ENCODE measurements around the gene TRIM56.
"Not testable (repeated sequence)": the region's sequence is repeated elsewhere in the genome, so short reads cannot be mapped to it uniquely, and the experiment has no call there.

Gene TRIM56

DNA sequence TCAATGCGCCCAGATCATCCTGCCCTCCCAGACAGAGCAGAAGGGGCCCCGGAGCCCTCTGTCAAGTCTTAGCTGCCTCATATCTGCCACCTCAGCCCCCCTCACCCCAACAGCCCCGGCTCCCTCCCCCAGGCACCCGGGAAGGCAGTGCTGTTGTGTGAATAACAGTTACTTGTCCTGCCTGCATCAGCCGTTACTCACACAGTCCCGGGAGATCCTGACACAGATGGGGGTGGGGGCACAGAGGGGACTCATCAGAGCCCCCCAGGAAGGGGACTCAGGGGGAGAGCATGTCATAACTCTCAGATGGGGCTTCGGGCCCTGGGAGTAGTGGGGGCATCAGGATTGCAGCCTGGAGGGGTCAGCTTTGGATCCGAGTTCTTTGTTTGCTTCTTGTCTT is 29.2 kb downstream of the TRIM56 start:
- DNase-seq: no peak

DNA sequence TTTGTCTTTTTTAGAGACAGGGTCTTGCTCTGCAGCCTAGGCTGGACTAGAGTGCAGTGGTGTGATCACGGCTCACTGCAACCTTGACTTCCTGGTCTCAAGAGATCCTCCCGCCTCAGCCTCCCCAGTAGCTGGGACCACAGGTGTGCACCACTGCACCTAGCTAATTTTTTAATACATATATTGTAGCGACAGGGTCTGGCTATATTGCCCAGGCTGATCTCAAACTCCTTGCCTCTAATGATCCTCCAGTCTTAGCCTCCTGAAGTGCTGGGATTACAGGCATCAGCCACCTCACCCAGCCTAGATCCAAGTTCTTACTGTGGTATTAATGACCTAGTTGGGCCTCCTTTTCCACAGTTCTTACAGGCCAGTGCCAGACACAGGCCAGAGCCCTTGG is 29.9 kb downstream of the TRIM56 start:
- DNase-seq: no peak

DNA sequence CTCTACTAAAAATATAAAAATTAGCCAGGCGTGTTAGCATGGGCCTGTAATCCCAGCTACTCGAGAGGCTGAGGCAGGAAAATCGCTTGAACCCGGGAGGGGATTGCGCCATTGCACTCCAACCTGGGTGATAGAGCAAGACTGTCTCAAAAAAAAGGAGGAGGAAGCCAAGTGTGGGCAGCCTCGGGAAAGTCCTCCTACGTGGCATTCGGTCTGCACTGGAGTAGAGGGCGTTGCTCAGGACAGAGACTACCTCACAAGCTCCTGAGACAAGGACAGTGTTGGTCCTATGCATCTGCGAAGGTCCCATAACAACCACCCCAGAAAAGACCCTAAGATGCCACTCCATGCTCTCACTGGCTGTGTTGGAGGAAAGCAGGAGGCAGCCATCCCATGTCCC is 31.6 kb downstream of the TRIM56 start:
- DNase-seq: no peak

DNA sequence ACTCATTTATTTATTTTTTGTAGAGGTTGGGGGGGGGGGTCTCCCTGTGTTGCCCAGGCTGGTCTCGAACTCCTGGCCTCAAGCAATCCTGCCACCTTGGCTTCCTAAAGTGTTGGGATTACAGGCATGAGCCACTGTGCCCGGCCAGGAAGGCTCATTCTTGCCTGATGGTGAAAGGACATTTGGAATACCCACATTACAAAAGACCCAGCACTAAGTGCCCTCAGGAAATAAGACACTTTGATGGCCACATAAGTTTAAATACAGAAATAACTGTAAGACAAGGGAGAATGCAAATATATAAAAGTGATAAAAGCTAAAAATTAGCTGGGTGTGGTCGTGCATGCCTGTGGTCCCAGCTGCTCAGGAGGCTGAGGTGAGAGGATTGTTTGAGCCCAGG is 33.6 kb downstream of the TRIM56 start:
- no peak for DNase-seq

DNA sequence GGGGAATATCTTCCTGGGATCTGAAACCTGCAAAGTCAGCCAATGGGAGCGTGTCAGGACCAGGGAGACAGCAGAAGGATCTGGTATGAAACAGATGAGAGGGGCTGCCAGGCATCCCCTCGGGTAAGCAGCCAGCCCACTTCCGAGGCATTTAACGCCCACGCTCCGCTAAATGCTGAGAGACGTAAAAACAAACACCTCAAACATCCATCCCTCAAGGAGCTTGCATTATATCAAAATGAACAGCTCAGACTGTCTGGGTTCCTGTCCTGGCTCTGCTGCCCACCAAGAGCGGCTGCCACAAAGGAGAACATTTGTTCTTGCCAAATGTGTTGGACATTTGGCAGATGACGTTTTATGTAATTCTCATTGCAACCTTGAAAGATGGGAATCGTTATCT is 34.6 kb downstream of the TRIM56 start:
- no peak for DNase-seq

DNA sequence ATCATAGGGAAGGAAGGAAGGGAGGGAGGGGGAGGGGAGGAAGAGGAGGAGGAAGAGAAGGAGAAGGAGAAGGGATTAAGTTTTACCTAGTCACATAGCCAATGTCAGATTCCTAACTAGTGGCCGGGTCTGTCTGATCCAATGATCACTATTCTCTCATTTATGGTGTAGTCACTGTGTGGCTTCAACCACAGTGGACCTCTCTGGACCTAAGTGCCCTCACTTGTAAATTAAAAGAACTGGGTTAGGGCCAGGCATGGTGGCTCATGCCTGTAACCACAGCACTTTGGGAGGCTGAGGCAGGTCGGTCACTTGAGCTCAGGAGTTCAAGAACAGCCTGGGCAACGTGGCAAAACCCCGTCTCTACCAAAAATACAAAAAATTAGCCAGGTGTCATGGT is 35.0 kb downstream of the TRIM56 start:
- DNase-seq: no peak

DNA sequence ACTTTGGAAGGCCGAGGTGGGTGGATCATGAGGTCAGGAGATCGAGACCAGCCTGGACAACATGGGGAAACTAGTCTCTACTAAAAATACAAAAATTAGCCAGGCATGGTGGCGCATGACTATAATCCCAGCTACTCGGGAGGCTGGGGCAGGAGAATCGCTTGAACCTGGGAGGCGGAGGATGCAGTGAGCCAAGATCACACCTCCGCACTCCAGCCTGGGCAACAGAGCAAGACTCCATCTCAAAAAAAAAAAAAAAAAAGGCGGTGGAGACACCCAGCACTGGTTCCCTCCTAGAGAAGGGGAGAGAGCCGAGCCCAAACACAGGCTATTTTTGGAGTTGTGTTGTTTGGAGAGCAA is 36.3 kb downstream of the TRIM56 start:
- not testable (repeated sequence) for DNase-seq

DNA sequence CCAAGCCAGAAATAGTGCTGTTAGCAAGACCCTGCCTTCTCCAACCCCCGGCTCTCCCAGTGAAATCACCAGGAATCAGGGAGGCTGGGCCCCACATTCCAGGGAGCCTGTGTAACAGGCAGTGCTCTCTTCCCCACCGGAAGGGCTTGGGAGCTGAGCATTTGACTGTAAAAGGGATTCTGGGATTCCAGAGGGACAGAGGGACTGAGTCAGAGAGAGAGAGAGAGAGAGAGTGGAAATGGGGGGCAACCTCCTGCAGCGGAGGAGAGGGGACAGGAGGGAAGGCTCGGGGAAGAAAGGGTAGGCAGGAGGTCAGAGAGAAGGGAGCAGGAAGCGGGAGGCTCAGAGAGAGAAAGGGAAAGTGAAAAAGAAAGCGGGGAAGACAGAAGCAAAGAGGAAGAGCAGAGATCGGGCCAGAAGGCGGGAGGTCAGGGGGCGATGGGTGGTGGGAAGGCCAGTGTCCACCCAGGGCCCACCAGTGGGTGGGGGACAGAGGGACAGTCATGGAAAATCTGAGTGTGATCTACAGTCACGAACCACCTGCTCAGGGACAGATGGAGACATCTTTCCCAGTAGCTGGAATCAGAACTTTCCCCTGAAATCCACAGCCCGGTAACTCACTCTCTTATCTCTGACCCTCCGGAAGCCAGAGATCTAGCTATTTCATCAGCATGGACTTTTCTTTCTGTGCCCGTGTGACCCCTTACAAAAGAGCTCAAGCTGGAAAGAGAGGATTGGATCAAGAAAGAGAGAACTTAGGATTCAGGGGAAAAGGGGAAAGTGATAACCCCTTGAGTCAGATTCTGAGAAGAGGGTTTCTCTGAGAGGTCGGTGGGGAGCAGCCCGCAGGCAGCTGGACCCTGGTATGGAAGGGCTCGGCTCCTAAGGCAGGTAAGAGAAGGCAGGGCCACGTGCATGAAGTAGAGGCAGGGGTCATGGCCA is 37.0 kb downstream of the TRIM56 start:
- DNase-seq: no peak

DNA sequence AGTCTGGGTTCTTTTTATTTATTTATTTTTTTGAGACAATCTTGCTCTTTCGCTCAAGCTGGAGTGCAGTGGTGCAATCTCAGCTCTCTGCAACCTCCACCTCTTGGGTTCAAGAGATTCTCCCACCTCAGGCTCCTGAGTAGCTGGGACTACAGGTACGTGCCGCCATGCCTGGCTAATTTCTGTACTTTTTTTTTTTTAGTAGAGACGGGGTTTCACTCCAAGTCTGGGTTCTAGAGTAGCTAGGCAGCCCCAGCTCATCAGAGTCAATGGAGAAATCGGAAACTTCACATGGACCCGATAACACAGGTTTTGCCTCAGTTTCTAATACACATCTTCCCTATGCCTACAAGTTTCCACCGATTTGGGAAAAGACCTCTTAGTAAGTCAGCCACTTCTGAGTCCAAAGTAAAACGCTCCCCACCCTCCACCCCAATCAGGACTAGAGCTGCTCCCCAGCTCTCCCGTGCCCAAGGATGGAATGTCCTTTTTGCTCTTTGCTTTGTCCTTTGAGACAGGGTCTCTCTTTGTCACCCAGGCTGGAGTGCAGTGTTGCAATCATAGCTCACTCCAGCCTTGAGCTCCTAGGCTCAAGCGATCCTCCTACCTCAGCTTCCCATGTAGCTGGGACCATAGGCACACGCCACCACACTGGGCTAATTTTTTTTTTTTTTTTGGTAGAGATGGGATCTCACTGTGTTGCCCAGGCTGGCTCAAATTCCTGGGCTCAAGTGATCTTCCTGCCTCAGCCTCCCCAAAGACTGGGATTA is 37.8 kb downstream of the TRIM56 start:
- DNase-seq: no peak

DNA sequence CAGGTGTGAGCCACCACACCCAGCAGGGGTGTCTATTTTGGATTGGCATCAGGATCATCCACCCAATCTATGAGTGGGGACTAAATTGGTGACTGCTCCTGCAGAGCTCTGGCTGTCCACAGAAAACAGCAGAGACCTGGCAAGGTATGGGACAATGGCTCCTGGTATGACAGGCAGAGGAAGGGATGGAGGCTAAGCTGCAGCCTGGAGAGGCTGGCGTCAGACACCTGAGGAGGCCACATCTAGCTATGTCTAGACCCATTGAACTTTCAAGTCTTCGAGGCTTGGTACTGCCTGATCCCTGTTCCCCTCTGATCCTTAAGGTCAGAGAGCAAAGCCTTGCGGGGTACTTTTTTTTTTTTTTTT is 38.4 kb downstream of the TRIM56 start:
- no peak for DNase-seq

DNA sequence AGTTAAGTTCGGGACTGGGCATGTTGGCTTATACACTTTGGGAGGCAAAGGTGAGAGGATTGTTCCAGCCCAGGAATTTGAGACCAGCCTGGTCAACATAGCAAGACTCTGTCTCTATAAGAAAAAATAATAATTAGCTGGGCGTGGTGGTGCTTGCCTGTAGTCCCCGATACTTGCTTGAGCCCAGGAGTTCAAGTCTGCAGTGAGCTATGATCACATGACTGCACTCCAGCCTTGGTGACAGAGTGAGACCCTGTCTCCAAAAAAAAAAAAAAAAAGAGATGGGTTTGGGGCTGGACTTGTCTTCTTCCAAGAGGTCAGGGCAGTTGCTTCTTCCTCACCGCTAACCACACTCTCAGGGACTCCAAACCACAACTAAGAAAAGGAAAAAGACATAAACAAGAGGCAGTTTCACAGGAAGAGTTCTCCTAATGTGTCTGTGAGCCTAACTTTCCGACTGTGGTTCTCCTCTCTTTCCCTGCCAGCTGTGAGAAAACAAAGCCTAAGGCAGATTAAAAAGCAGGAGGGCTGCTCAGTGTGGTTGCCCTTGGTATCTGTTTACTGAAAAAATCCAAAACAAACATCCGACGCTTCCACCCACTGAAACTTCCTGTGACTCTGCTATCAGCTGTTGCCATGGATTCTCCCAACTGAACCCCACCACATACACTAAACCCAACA is 39.2 kb downstream of the TRIM56 start:
- DNase-seq: no peak

DNA sequence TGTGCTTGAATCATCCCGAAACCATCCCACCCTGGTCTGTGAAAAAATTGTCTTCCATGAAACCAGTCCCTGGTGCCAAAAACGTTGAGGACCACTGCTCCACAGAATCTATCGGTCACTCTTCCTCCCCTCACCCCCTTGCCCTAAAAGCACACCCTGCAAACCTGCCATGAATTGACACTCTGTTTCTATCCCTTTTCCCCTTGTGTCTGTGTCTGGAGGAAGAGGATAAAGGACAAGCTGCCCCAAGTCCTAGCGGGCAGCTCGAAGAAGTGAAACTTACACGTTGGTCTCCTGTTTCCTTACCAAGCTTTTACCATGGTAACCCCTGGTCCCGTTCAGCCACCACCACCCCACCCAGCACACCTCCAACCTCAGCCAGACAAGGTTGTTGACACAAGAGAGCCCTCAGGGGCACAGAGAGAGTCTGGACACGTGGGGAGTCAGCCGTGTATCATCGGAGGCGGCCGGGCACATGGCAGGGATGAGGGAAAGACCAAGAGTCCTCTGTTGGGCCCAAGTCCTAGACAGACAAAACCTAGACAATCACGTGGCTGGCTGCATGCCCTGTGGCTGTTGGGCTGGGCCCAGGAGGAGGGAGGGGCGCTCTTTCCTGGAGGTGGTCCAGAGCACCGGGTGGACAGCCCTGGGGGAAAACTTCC is 40.8 kb downstream of the TRIM56 start:
- DNase-seq: no peak

DNA sequence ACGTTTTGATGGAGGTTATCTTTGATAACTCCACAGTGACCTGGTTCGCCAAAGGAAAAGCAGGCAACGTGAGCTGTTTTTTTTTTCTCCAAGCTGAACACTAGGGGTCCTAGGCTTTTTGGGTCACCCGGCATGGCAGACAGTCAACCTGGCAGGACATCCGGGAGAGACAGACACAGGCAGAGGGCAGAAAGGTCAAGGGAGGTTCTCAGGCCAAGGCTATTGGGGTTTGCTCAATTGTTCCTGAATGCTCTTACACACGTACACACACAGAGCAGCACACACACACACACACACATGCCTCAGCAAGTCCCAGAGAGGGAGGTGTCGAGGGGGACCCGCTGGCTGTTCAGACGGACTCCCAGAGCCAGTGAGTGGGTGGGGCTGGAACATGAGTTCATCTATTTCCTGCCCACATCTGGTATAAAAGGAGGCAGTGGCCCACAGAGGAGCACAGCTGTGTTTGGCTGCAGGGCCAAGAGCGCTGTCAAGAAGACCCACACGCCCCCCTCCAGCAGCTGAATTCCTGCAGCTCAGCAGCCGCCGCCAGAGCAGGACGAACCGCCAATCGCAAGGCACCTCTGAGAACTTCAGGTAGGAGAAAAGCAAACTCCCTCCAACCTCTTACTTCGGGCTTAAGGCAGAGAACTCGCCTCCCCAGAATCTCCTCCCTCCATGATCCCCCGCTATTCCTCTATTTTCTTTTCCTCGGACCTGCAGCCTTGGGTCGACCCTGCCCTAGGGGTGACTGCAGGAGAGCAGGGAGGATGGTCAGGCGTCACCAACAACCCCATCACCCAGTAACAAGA is 41.6 kb downstream of the TRIM56 start, which contains the start of gene SERPINE1:
TSS of gene SERPINE1 (plus strand) at position 454 of the 809 bp plus-strand sequence. CDS start 1,290 bp downstream, outside the sequence.
- DNase-seq: peak in 3 of 6 experiments; percentile 7 to 18 (median 16)

DNA sequence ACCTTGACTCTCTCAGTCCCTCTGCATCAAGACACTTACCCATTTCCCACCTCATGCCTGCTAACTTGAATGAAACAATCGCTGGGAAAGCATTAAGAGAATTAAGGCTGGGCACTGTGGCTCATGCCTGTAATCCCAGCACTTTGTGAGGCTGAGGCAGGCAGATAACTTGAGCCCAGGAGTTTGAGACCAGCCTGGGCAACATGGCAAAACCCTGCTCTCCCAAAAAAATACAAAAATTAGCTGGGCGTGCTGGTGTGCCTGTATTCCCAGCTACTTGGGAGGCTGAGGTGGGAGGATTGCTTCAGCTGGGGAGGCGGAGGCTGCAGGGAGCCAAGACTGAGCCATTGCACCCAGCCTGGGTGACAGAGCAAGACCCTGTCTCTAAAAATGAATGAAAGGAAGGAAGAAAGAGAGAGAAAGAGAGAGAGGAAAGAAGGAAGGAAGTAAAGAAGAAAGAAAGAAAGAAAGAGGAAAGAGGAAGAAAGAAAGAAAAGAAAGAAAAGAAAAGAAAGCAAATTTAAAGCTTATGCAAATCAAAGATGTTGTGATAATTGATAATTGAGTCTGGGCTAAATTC is 42.3 kb downstream of the TRIM56 start:
- DNase-seq: no peak

DNA sequence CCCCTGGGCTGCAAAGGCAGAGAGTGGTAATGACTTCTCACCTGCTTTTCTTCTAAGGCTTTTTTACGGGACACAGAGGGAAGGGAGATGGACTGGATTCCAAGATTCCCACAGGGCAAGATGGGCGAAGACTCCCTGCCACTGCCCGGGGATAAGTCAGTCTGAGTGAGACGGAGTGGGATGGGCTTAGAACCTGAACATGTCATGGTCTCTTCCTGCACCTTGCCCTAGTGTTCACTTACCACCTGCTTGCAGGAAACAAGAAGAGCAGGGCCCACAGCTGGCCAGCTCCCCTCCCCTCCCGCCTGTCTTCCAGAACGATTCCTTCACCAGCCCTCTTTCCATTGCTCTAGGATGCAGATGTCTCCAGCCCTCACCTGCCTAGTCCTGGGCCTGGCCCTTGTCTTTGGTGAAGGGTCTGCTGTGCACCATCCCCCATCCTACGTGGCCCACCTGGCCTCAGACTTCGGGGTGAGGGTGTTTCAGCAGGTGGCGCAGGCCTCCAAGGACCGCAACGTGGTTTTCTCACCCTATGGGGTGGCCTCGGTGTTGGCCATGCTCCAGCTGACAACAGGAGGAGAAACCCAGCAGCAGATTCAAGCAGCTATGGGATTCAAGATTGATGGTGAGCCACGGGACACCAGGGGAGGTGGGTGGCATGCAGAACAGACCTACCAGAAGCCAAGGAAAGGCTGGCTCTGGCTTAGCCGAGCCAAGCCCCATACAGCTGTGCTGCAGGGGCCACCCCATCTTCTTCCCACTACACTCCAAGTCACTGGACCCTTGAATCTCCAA is 43.0 kb downstream of the TRIM56 start:
- no peak for DNase-seq

DNA sequence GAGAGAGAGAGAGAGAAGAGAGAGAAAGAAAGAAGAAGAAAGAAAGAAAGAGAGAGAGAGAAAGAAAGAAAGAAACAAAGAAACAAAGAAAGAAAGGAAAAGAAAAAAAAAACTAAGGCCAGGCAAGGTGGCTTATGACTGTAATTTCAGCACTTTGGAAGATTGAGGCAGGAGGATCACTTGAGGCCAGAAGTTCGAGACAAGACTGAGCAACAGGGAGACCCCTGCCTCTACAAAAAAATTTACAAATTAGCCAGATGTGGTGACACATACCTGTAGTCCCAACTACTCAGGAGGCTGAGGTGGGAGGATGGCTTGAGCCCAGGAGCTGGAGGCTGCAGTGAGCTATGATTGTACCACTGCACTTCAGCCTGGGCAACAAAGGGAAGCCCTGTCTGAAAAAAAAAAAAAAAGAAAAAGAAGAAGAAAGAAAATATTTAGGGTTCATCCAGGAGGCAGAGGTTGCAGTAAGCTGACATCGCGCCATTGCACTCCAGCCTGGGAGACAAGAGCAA is 44.4 kb downstream of the TRIM56 start:
- no peak for DNase-seq

DNA sequence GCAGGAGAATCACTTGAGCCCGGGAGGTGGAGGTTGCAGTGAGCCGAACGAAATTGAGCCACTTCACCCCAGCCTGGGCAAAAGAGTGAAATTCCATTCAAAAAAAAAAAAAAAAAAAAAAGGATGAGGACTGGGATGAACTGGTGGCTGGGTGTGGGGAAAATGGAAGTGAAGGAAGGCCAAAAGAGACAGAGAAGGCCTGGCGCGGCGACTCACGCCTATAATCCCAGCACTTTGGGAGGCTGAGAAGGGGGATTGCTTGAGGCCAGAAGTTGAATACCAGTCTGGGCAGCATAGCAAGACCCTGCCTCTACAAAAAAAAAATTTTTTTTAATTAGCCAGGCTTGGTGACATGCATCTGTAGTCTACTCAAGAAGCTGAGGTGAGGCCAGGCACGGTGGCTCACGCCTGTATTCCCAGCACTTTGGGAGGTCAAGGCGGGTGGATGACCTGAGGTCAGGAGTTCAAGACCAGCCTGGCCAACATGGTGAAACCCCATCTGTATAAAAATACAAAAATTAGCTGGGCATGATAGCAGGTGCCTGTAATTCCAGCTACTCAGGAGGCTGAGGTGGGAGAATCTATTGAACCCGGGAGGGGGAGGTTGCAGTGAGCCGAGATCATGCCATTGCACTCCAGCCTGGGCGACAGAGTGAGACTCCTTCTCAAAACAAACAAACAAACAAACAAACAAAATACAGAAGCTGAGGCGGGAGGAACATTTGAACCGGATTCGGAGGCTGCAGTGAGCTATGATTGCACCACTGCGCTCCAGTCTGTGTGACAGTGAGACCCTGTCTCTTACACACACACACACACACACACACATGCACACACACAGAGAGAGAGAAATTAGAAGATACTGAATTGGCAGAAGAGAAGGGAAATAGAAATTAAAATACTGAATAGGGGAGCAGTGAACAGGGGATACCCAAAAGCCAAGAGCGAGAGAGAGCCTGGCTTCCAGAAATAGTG is 47.6 kb downstream of the TRIM56 start:
- not testable (repeated sequence) for DNase-seq

DNA sequence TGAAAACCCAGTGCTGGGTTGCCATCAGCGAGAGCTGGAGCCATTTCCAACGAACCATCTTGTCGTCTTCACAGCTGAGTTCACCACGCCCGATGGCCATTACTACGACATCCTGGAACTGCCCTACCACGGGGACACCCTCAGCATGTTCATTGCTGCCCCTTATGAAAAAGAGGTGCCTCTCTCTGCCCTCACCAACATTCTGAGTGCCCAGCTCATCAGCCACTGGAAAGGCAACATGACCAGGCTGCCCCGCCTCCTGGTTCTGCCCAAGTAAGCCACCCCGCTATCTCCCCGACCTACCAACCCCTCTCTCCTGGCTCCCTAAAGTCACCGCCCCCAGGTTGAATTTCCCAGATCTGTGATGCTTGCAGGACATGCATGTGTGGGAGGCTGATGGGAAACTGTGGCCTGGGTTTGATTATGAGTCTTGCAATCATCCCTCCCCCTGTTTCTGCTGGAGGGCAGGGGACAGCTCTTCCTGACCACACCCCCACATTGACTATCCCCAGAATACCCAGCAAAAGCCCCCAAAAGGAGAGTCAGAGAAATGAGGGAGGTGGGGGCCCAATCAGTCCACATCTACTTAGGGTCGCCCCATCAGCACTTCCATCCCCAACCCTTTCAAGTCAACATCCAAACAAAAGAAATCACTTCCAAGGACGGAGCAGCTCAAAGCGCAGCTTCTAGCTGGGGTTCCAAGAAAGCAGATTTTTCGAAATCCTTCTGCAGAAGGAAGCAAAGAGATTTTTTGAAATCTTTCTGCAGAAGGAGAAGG is 48.5 kb downstream of the TRIM56 start:
- DNase-seq: no peak

All from stimulated activated naive CD4-positive, alpha-beta T cell (primary cell).